ENCODE data around the gene IFNG-AS1. TPM values are rescaled to one million over a fixed set of nuclear protein-coding genes. Genes with fewer than 3 reads are reported as not detected.

The IFNG-AS1 gene
- total RNA-seq, 1 donor from 2014 or later: not detected

DNA sequence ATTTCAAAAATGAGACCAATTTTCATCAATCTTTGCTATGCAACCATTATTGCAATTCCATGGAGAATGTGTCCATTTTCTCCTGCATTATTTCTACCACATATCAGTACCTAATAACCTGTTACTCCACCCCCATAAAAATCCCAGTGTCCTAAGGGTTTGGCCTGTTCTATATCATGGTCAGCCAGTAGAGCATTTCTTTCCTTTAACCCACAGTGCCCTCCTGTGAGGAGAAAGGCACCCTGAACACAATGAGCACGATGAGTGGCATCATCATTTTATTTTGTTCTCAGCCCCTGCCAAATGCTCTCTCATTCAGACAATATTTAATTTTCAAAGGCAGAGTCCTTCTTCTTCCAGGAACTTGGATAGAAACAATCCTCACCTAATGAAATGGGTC, 11.6 kb upstream of the IFNG-AS1 start:
- Mint-ChIP-seq H3K9me3 (ENCODE audit: unreplicated experiment) (no peaks in the 10 kb centered on the region), H3K27ac (ENCODE audit: unreplicated experiment) (no peak overlapping the region), H3K36me3 (ENCODE audit: unreplicated experiment) (no peaks in the 10 kb centered on the region), H3K4me1 (ENCODE audit: low read depth, unreplicated experiment) (peaks cover 10% of the 10 kb centered on the region), H3K4me3 (ENCODE audit: unreplicated experiment) (no peak overlapping the region), H3K27me3 (ENCODE audit: unreplicated experiment) (peaks cover 8% of the 10 kb centered on the region)
- DNase-seq: no peak
- TF ChIP-seq, protein P1, sequence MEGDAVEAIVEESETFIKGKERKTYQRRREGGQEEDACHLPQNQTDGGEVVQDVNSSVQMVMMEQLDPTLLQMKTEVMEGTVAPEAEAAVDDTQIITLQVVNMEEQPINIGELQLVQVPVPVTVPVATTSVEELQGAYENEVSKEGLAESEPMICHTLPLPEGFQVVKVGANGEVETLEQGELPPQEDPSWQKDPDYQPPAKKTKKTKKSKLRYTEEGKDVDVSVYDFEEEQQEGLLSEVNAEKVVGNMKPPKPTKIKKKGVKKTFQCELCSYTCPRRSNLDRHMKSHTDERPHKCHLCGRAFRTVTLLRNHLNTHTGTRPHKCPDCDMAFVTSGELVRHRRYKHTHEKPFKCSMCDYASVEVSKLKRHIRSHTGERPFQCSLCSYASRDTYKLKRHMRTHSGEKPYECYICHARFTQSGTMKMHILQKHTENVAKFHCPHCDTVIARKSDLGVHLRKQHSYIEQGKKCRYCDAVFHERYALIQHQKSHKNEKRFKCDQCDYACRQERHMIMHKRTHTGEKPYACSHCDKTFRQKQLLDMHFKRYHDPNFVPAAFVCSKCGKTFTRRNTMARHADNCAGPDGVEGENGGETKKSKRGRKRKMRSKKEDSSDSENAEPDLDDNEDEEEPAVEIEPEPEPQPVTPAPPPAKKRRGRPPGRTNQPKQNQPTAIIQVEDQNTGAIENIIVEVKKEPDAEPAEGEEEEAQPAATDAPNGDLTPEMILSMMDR (IDR thresholded peaks at IDR 0.05; ENCODE audit: partially characterized antibody, unreplicated experiment): no peak

GRCh38 chr12:67980391-67980790, 8.9 kb upstream of the IFNG-AS1 start:
- Mint-ChIP-seq H3K4me1 (ENCODE audit: low read depth, unreplicated experiment) (peaks cover 20% of the 10 kb centered on the region), H3K9me3 (ENCODE audit: unreplicated experiment) (no peaks in the 10 kb centered on the region), H3K27ac (ENCODE audit: unreplicated experiment) (no peak overlapping the region), H3K36me3 (ENCODE audit: unreplicated experiment) (no peaks in the 10 kb centered on the region), H3K4me3 (ENCODE audit: unreplicated experiment) (no peak overlapping the region), H3K27me3 (ENCODE audit: unreplicated experiment) (peaks cover 9% of the 10 kb centered on the region)
- TF ChIP-seq, protein P1 (IDR thresholded peaks at IDR 0.05; ENCODE audit: partially characterized antibody, unreplicated experiment): no peak
- DNase-seq: no peak

GRCh38 chr12:67981287-67982162, 7.7 kb upstream of the IFNG-AS1 start:
- no peaks in the 10 kb centered on the region for H3K9me3 Mint-ChIP-seq (ENCODE audit: unreplicated experiment)
- peaks cover 9% of the 10 kb centered on the region for H3K27me3 Mint-ChIP-seq (ENCODE audit: unreplicated experiment)
- H3K4me1 Mint-ChIP-seq (ENCODE audit: low read depth, unreplicated experiment): peaks cover 21% of the 10 kb centered on the region
- H3K4me3 Mint-ChIP-seq (ENCODE audit: unreplicated experiment): no peak overlapping the region
- H3K36me3 Mint-ChIP-seq (ENCODE audit: unreplicated experiment): no peaks in the 10 kb centered on the region
- DNase-seq: no peak
- H3K27ac Mint-ChIP-seq (ENCODE audit: unreplicated experiment): peak overlapping the region; percentile 6
- TF ChIP-seq, protein P1 (IDR thresholded peaks at IDR 0.05; ENCODE audit: partially characterized antibody, unreplicated experiment): no peak

- Mint-ChIP-seq H3K27me3 (ENCODE audit: unreplicated experiment) (peaks cover 9% of the 10 kb centered on the region), H3K4me3 (ENCODE audit: unreplicated experiment) (no peak overlapping the region), H3K4me1 (ENCODE audit: low read depth, unreplicated experiment) (peaks cover 25% of the 10 kb centered on the region), H3K9me3 (ENCODE audit: unreplicated experiment) (no peaks in the 10 kb centered on the region), H3K27ac (ENCODE audit: unreplicated experiment) (peak overlapping the region; percentile 6), H3K36me3 (ENCODE audit: unreplicated experiment) (no peaks in the 10 kb centered on the region)
- no peak for DNase-seq
- TF ChIP-seq, protein P1 (IDR thresholded peaks at IDR 0.05; ENCODE audit: partially characterized antibody, unreplicated experiment): no peak
Observed at GRCh38 chr12:67982164-67982563, 7.1 kb upstream of the IFNG-AS1 start.

DNA sequence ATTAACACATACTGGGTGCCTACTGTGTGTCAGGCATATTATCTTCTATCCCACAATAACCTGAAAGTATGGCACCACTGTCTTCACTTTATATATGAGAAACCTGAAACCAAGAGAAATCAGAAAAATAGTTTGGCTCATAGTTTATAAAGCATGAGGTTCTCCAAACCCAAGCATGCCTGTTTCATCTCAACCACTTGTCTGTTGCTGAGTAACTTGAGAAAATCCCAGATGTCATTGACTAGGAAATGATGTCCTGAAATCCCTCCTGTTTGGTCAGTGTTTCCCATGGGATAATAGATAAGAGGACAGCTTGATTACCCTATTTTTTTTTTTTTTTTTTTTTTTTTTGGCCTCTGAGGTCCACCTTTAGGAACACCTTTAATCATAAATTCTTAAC, 2.6 kb upstream of the IFNG-AS1 start:
- H3K4me1 Mint-ChIP-seq (ENCODE audit: low read depth, unreplicated experiment): peaks cover 44% of the 10 kb centered on the region
- no peak overlapping the region for H3K27ac Mint-ChIP-seq (ENCODE audit: unreplicated experiment)
- TF ChIP-seq, protein P1 (IDR thresholded peaks at IDR 0.05; ENCODE audit: partially characterized antibody, unreplicated experiment): no peak
- H3K9me3 Mint-ChIP-seq (ENCODE audit: unreplicated experiment): no peaks in the 10 kb centered on the region
- no peaks in the 10 kb centered on the region for H3K36me3 Mint-ChIP-seq (ENCODE audit: unreplicated experiment)
- no peak overlapping the region for H3K4me3 Mint-ChIP-seq (ENCODE audit: unreplicated experiment)
- H3K27me3 Mint-ChIP-seq (ENCODE audit: unreplicated experiment): peaks cover 5% of the 10 kb centered on the region
- no peak for DNase-seq
